GM13977 (cell line): ENCODE results near the gene WDFY2.

Experiments used
- DNase-seq: peaks from one replicate; pipeline ENCODE4 v3.0.0; 2012; ENCODE audit warnings: low spot score
- in situ Hi-C: fragments of 300-500 bp; cut with MboI; formaldehyde crosslinking; loops from one replicate; pipeline ENCODE4 v1.12.0; 2022; ENCODE audit warnings: low sequenced_read_pairs, low pct_unique_long_range_greater_than_20kb, mixed read lengths, inconsistent platforms; ENCODE audit not compliant: unreplicated experiment
- TF ChIP-seq, protein P1 (sequence below): IDR thresholded peaks from 2 replicates; pipeline ENCODE4 v1.5.1; 2012; ENCODE audit warnings: mild to moderate bottlenecking, control low read depth; ENCODE audit not compliant: insufficient read depth; ENCODE audit errors: extremely low read depth, missing control alignments

WDFY2 gene

DNA sequence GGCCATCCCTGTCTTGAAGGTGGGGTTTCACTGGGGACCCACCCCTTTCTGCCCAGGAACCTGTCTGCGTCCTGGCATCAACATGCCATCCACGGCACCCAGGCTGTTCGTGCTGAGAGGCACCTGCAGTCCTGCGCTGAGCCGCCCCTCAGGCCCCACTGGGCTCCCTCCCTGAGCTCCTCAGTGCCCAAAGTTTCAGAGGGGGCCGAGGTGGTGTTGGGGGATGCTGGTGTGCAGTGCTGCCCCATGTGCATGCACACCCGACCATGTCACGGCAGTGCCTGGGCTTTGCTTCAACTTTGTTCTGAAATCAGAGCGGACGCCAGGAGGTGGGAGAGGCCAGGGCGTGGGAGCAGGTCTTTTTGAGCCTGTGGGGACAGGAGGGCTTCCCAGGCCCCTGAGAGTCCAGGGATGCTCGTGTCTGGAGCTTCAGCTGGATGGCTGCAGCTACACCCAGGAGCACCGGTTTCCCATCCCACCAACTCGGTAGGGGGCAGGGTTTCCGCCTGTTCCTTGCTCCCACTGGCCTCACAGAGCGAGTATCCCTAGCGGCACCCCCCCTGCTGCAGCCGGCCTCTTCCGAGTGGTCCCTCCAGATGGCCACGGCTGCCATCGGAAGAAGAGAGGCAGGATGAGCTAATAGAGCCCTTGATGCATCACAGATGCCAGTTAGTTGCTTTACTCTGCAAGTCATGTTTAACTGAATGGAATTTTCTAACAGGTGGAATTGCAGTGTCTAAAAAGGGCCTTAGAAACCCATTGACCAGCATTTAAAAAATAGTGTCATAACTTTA is 44.0 kb downstream of the WDFY2 start:
- TF ChIP-seq, protein P1, sequence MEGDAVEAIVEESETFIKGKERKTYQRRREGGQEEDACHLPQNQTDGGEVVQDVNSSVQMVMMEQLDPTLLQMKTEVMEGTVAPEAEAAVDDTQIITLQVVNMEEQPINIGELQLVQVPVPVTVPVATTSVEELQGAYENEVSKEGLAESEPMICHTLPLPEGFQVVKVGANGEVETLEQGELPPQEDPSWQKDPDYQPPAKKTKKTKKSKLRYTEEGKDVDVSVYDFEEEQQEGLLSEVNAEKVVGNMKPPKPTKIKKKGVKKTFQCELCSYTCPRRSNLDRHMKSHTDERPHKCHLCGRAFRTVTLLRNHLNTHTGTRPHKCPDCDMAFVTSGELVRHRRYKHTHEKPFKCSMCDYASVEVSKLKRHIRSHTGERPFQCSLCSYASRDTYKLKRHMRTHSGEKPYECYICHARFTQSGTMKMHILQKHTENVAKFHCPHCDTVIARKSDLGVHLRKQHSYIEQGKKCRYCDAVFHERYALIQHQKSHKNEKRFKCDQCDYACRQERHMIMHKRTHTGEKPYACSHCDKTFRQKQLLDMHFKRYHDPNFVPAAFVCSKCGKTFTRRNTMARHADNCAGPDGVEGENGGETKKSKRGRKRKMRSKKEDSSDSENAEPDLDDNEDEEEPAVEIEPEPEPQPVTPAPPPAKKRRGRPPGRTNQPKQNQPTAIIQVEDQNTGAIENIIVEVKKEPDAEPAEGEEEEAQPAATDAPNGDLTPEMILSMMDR, result no peak
- DNase-seq, result no peak
- in situ Hi-C loops, result no loop called here

GRCh38 chr13:51629491-51630287 is 45.4 kb downstream of the WDFY2 start:
- no peak for DNase-seq
- in situ Hi-C loops, result no loop called here
- TF ChIP-seq, protein P1, result no peak

- in situ Hi-C loops, result no loop called here
- no peak for DNase-seq
- TF ChIP-seq, protein P1, result no peak
These were observed 46.0 kb downstream of the WDFY2 start for GRCh38 chr13:51630288-51630615.

GRCh38 chr13:51632591-51633362 is 48.5 kb downstream of the WDFY2 start:
- no peak for DNase-seq
- in situ Hi-C loops, result no loop called here
- TF ChIP-seq, protein P1, result no peak

DNA sequence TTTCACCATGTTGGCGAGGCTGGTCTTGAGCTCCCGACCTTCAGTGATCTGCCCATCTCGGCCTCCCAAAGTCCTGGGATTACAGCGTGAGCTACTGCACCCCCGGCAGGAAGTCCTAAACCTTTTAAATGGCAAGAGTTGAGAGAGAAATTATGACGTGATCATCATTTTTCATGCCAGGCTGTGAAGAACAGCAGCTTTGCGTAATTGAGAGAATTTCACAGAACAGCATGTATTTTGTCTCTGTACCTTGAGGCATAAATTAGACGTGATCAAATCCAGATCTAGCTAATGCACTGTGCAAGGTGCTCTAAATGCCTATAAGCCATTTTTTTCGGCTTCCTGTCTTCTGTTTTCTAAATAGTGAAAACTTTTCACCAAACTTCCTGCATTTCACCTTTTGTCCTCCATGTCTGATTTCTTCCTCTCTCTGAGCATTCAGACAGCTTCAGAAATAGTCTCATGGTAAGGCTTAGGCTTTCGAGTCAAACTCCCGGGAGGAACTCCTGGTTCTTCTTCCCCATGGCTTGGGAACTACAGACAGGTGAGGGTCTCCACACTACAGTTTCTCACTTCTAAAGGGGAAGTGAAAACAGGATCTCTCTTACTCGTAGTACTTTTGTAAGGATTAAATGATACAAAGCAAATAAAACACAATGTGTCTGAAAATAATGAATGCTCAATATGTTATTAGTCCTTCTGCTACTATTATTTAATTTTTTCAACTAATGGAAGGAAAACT is 51.0 kb downstream of the WDFY2 start:
- in situ Hi-C loops, result no loop called here
- TF ChIP-seq, protein P1, result no peak

DNA sequence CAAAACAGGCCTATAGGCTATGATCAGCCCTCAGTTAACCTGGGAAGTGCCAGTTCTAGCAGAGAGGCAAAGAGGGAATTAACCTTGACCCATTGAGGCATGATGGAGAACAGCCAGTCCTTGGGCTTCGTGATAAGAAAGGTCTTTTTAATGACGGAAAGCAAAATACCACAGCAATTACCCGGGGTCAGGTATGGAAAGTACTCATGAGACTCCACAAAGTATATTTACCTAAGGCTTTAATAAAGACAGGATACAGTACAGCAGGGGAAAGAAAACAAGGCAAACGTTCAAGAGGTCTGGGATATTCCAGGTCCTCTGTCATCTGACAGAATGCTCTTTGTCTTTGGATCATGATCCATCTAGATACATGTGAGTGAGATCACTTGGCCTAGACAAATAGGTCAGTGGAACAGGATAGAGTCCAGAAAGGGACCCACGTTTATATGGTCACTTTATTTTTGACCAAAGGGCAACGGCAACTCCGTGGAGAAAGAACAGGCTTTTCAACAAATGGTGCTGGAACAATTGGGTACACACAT is 52.2 kb downstream of the WDFY2 start:
- in situ Hi-C loops, result no loop called here
- no peak for DNase-seq
- TF ChIP-seq, protein P1, result no peak

More for the DNA sequence above, 51.0 kb downstream of the WDFY2 start:
- no peak for DNase-seq
